Endothelial cell of umbilical vein (primary cell): ENCODE measurements around the gene CC2D2A. TPM values are rescaled to one million over a fixed set of nuclear protein-coding genes. Genes with fewer than 3 reads are reported as not detected.

Source experiments
- BruUV-seq: library from RNA; stranded (reverse); fragments of 400-500 nt; replicated peaks from 2 replicates; lab custom pipeline; 2021; lab: Mats Ljungman, UMichigan
- CTCF ChIA-PET: fragments of 300-600, 350-600 bp; sonication (Branson Sonifier 250); formaldehyde crosslinking; loops from one replicate; lab custom pipeline; 2021; ENCODE audit warnings: antibody characterized with exemption, inconsistent platforms; lab: Charles Lee
- POLR2A ChIA-PET: fragments of 300-600, 350-600 bp; sonication (Branson Sonifier 250); formaldehyde crosslinking; loops from one replicate; lab custom pipeline; 2021; ENCODE audit warnings: antibody characterized with exemption, inconsistent platforms; lab: Charles Lee
- DNase-seq: peaks from one replicate; pipeline ENCODE4 v3.0.0-alpha.2; 2011; ENCODE audit warnings: low read depth, low spot score
- FAIRE-seq: peaks from 2 replicates; lab custom pipeline; 2011; peaks lifted over from hg19 to GRCh38; lab: Jason Lieb, UNC
- H2AFZ ChIP-seq: 2 replicates; pipeline ENCODE4 v1.6.0; 2012; ENCODE audit warnings: low read depth, low read length, control low read depth, inconsistent platforms
- H3K27ac ChIP-seq: 2 replicates; pipeline ENCODE4 v1.5.1; 2011; ENCODE audit warnings: low read depth, mild to moderate bottlenecking, control low read depth, low read length, moderate library complexity; ENCODE audit not compliant: insufficient read depth
- H3K27me3 ChIP-seq, 2 experiments: 2 replicates each; pipeline versions ENCODE4 v1.6.0 to v1.6.1; 2011; ENCODE audit warnings: low read length in 2 of 2, mixed read lengths in 1 of 2; ENCODE audit not compliant: control insufficient read depth in 2 of 2, insufficient read depth in 2 of 2
- H3K36me3 ChIP-seq, 2 experiments: 2 replicates in 1 of 2; 3 replicates in 1 of 2; pipeline ENCODE4 v1.5.1; 2011; ENCODE audit warnings: low read length in 2 of 2, mild to moderate bottlenecking in 1 of 2, moderate library complexity in 1 of 2; ENCODE audit not compliant: control insufficient read depth in 2 of 2, insufficient read depth in 2 of 2; ENCODE audit errors: extremely low read depth in 1 of 2
- H3K4me1 ChIP-seq: 3 replicates; pipeline ENCODE4 v1.5.1; 2011; ENCODE audit warnings: mild to moderate bottlenecking, low read length; ENCODE audit not compliant: control insufficient read depth, insufficient read depth; ENCODE audit errors: extremely low read depth
- H3K4me2 ChIP-seq: 2 replicates; pipeline ENCODE4 v1.6.1; 2011; ENCODE audit warnings: low read length, control low read depth, mixed read lengths; ENCODE audit not compliant: insufficient read depth
- H3K4me3 ChIP-seq, 3 experiments: fragments of 200-600 bp in 1 of 3; sonication (generic), shearing (Covaris generic) in 1 of 3; replicated peaks in 1 of 3; 2 replicates each; pipeline ENCODE4 v1.5.1; 2011 to 2016; ENCODE audit warnings: control low read depth in 3 of 3, low read length in 3 of 3, mild to moderate bottlenecking in 2 of 3, inconsistent platforms in 1 of 3, low read depth in 1 of 3, moderate library complexity in 1 of 3; ENCODE audit not compliant: insufficient read depth in 1 of 3
- H3K79me2 ChIP-seq: 2 replicates; pipeline ENCODE4 v1.6.0; 2012; ENCODE audit warnings: low read length, inconsistent platforms; ENCODE audit not compliant: control insufficient read depth, insufficient read depth
- H3K9ac ChIP-seq: replicated peaks from 2 replicates; pipeline ENCODE3; 2011; ENCODE audit warnings: low read length, control low read depth; ENCODE audit not compliant: insufficient read depth; ENCODE audit errors: extremely low read depth
- H3K9me1 ChIP-seq: replicated peaks from 3 replicates; pipeline ENCODE4 v1.6.0; 2011; ENCODE audit warnings: mild to moderate bottlenecking, low read length; ENCODE audit not compliant: control insufficient read depth, insufficient read depth; ENCODE audit errors: extremely low read depth
- H3K9me3 ChIP-seq: replicated peaks from 2 replicates; pipeline ENCODE4 v1.5.1; 2012; ENCODE audit warnings: low read length, inconsistent platforms; ENCODE audit not compliant: control insufficient read depth, insufficient read depth
- H4K20me1 ChIP-seq: replicated peaks from 2 replicates; pipeline ENCODE3; 2011; ENCODE audit warnings: mild to moderate bottlenecking, low read length; ENCODE audit not compliant: control insufficient read depth, insufficient read depth; ENCODE audit errors: extremely low read depth
- EZH2 ChIP-seq: IDR thresholded peaks from 2 replicates; pipeline ENCODE4 v1.6.1; 2012; ENCODE audit warnings: borderline replicate concordance, low read depth, mild to moderate bottlenecking, moderate library complexity, low read length, inconsistent platforms; ENCODE audit not compliant: severe bottlenecking
- GATA2 ChIP-seq: IDR thresholded peaks from 2 replicates; pipeline ENCODE4 v1.7.0; 2011; ENCODE audit warnings: low read depth, mild to moderate bottlenecking, moderate library complexity, mixed read lengths, low read length; ENCODE audit not compliant: insufficient read length, insufficient read depth
- JUN ChIP-seq: IDR thresholded peaks from 2 replicates; pipeline ENCODE4 v1.6.1; 2011; ENCODE audit warnings: borderline replicate concordance, low read depth; ENCODE audit not compliant: insufficient read length, insufficient read depth
- POLR2A ChIP-seq: IDR thresholded peaks from 2 replicates; pipeline ENCODE4 v1.6.1; 2012; ENCODE audit warnings: low read depth, mild to moderate bottlenecking, control low read depth, low read length
- dilution Hi-C: fragments of 300-500 bp; cut with MboI; formaldehyde crosslinking; loops from one replicate; pipeline ENCODE4 v1.15.0; 2019; ENCODE audit warnings: low sequenced_read_pairs; ENCODE audit not compliant: extremely low pct_ligation_motif_present
- intact Hi-C: fragments of 100-400 bp; cut with micrococcal nuclease; formaldehyde crosslinking; loops from one replicate; pipeline ENCODE4 v1.10.0; 2022
- polyA plus RNA-seq, 4 experiments: library from polyadenylated mRNA; depleted of rRNA in 3 of 4; stranded (reverse) in 3 of 4; unstranded in 1 of 4; fragments of >200 nt; gene quantifications; 2 replicates each; pipeline versions ENCODE4 v1.2.1 to v1.2.3, GENCODE V29; 2011 to 2012; ENCODE audit warnings: missing spikeins in 1 of 4
- total RNA-seq: library from RNA; stranded (reverse); gene quantifications from 2 replicates; pipeline ENCODE4 v1.2.3, GENCODE V29; 2021
- TF ChIP-seq, protein P1 (sequence below), 2 donors: IDR thresholded peaks; 1 replicate in 1 of 2; 2 replicates in 1 of 2; pipeline ENCODE4 v1.5.1; 2011; ENCODE audit warnings: low read length in 2 of 2, mild to moderate bottlenecking in 2 of 2, moderate library complexity in 2 of 2, control low read depth in 1 of 2, inconsistent platforms in 1 of 2, low read depth in 1 of 2; ENCODE audit not compliant: insufficient read depth in 1 of 2; ENCODE audit errors: extremely low read depth in 1 of 2
- TF ChIP-seq, protein P2 (sequence below): IDR thresholded peaks from 2 replicates; pipeline ENCODE4 v1.6.1; 2011; ENCODE audit not compliant: insufficient read depth, insufficient read length

CC2D2A gene
- total and polyA plus RNA-seq, 2 donors (not counting 3 experiments of a cell fraction or from before 2014, with no cell fraction given) = 10.2 to 22.4 TPM

DNA sequence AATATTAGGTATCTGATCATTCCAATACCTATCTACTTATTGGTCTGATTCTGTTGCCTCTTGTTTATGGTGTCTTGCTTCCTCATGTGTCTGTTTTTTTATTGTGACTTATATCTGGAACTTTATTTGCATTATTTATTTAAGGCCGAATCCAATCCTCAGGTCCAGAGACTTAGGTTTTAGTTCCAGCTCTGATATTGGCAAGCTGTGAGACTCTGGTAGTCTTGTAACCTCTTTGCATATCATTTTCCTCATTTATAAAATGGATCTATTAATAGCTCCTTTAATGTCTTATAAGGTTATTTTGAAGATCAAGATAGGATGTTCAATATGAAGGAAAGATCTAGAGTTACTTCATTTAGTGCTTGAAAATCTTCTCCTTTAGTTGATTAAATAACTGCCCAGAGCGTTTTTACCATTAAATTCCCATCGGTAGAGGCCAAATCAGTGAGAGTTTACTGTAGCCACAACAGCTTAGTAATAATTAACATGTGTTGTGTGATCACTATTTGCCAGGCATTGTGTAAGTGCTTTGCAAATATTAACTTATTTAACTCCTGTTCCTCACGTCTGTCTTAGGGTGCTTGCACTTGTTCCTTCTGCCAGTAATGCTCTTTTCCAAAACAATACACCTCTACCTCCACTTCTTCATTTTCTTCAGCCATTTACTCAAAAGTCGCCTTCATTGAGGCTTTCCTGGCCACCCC lies 82.2 kb downstream of the CC2D2A start:
- TF ChIP-seq, protein P1, sequence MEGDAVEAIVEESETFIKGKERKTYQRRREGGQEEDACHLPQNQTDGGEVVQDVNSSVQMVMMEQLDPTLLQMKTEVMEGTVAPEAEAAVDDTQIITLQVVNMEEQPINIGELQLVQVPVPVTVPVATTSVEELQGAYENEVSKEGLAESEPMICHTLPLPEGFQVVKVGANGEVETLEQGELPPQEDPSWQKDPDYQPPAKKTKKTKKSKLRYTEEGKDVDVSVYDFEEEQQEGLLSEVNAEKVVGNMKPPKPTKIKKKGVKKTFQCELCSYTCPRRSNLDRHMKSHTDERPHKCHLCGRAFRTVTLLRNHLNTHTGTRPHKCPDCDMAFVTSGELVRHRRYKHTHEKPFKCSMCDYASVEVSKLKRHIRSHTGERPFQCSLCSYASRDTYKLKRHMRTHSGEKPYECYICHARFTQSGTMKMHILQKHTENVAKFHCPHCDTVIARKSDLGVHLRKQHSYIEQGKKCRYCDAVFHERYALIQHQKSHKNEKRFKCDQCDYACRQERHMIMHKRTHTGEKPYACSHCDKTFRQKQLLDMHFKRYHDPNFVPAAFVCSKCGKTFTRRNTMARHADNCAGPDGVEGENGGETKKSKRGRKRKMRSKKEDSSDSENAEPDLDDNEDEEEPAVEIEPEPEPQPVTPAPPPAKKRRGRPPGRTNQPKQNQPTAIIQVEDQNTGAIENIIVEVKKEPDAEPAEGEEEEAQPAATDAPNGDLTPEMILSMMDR (IDR thresholded peaks at IDR 0.05; ENCODE audit: extremely low read depth in 1 of 2, insufficient read depth in 1 of 2, low read depth in 1 of 2, low read length in 2 of 2) = no peak
- TF ChIP-seq, protein P2, sequence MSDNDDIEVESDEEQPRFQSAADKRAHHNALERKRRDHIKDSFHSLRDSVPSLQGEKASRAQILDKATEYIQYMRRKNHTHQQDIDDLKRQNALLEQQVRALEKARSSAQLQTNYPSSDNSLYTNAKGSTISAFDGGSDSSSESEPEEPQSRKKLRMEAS = no peak
- TF ChIP-seq JUN (no peak), EZH2 (no peak), POLR2A (no peak), GATA2 (no peak)
- peaks cover 2% of the 10 kb centered on the region in 2 experiments for H3K36me3 ChIP-seq
- no peaks in the 10 kb centered on the region for H3K79me2 ChIP-seq
- dilution Hi-C loops (no loop called here), intact Hi-C loops (no loop called here)
- ChIA-PET CTCF (no interaction called here), POLR2A (no interaction called here)
- no peak for FAIRE-seq
- H3K27ac ChIP-seq = no peak overlapping the region
- H3K4me3 ChIP-seq = no peak overlapping the region
- DNase-seq = no peak
- H3K9ac ChIP-seq = no peak overlapping the region
- H2AFZ ChIP-seq = no peak overlapping the region
- H3K27me3 ChIP-seq = no peaks in the 10 kb centered on the region
- BruUV-seq = no TSS peak
- H3K4me1 ChIP-seq = no peaks in the 10 kb centered on the region
- no peaks in the 10 kb centered on the region for H3K9me3 ChIP-seq
- no peaks in the 10 kb centered on the region for H3K9me1 ChIP-seq
- H4K20me1 ChIP-seq = no peaks in the 10 kb centered on the region
- no peak overlapping the region for H3K4me2 ChIP-seq
